Suprapubic skin (tissue), 4 donors: ENCODE results near the gene LYPD6B.

Experiments
- EP300 ChIP-seq: sonication (generic); formaldehyde crosslinking; IDR thresholded peaks from one replicate; pipeline ENCODE4 v1.6.1; 2017; ENCODE audit warnings: antibody characterized with exemption
- POLR2A ChIP-seq, 2 donors: fragments of 450-650 bp; IDR thresholded peaks; one replicate each; pipeline ENCODE4 v1.6.1; 2017; ENCODE audit warnings: antibody characterized with exemption in 2 of 2, mild to moderate bottlenecking in 2 of 2, moderate library complexity in 2 of 2
- POLR2AphosphoS5 ChIP-seq, 3 donors: sonication (generic); formaldehyde crosslinking; IDR thresholded peaks; one replicate each; pipeline ENCODE4 v1.6.1; 2017; ENCODE audit warnings: antibody characterized with exemption in 3 of 3

DNA sequence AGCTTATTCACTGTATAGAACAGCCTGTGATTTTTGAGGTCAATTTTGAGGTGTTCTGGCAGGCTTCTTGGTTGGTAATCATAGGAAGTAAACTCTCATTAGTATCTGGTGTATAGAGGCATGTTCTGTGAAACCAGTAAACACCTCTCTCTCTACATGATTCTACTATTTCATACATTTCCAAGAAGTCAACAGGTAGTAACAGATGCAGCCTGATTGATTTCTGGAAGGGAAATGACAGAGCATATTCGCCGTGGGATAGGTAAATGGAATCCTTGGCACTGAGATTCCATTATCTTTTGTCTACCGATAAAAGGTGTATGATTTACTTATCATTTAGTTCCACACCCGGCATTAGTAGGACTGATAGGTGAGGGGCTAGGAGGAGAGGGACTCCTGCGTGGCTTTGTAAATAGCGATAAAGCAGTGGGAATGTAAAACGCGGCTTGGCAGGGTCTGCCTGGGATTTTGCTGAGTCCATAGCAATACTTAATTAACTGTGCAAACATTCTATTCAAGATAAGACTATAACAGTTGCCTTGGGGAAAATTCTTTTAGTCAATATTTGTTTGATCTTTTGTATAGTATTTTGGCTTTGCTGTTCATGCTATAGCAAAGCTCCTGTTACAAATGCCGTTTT, 32.3 kb downstream of the LYPD6B start:
- TF ChIP-seq POLR2A (IDR thresholded peaks at IDR 0.05) (no peak), POLR2AphosphoS5 (IDR thresholded peaks at IDR 0.05) (no peak), EP300 (no peak)
